ENCODE measurements around the gene EDARADD. TPM values are rescaled to one million over a fixed set of nuclear protein-coding genes. Genes with fewer than 3 reads are reported as not detected.

The EDARADD gene
- total RNA-seq (under 1 TPM; 0.73 to 0.97 TPM), polyA plus RNA-seq (ENCODE audit: insufficient read length in 6 of 6) (1 to 10 TPM; 3.4 to 7.5 (median 5.3) TPM)
- long read RNA-seq, donor 1, result 0 reads
- long read RNA-seq, donor 2, partial matches to known transcripts, result 0 of 4 reads
- long read RNA-seq, donor 2, other reads (novel, unspliced or antisense), result 0 of 4 reads
- long read RNA-seq, donor 3, partial matches to known transcripts, result 0 of 1 reads
- long read RNA-seq, donor 3, other reads (novel, unspliced or antisense), result 0 of 1 reads
- long read RNA-seq, donor 4, result 0 reads
- long read RNA-seq, donor 5, partial matches to known transcripts, result 0 of 4 reads
- long read RNA-seq, donor 5, other reads (novel, unspliced or antisense), result 0 of 4 reads
- long read RNA-seq, donor 6, partial matches to known transcripts, result 0 of 1 reads
- long read RNA-seq, donor 6, other reads (novel, unspliced or antisense), result 0 of 1 reads
- long read RNA-seq, donor 7, result 0 reads
- long read RNA-seq, donor 8, partial matches to known transcripts, result 0 of 1 reads
- long read RNA-seq, donor 8, other reads (novel, unspliced or antisense), result 0 of 1 reads
- long read RNA-seq, donor 9, result 0 reads
- long read RNA-seq, donor 10, result 0 reads
- long read RNA-seq, donor 11, result 0 reads
- long read RNA-seq, donor 12, partial matches to known transcripts, result 17 of 17 reads
- long read RNA-seq, donor 12, other reads (novel, unspliced or antisense), result 0 of 17 reads

DNA sequence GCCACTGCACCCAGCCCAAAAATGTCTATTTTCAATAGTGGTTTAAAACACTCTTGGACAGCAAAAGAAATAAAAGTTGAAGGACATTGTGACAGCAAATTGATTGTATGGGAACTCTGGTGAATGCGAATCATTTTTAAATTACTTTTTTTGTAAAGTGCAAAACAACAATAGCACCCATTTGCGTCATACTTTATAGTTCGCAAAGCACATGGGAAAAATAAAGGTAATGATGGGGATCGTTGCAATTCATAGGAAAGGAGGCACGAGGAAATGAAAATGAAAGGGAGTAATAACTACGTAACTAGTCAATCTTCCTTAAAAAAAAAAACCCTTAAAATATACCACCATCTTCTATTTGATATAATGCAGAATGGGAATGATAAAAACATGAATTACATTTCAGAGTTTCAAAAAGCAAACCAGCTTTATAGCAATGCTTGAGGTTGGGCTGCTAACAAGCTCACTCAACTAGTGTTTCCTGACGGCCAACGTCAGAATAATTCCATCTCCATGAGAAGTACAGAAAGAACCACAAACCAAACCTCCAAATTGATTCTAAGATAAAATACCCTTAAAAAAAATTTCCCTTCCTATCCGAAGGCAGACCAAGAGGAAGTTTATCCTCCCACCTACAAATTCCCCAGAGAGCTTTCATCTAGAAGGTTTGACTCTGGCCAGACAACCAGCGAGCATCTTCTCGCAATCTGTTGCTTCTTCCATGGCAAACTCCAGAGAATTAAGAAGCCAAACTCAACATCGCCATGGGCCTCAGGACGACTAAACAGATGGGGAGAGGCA, at the start of gene EDARADD:
Gene EDARADD (plus strand): TSS at position 606 of the 801 bp plus-strand sequence. CDS start 159 bp downstream, at position 765.
- H3K27ac ChIP-seq, result peak within 1 kb of the TSS in 1 of 2 donors; percentile 18
- intact Hi-C loops (cut with DNase I), result no loop called here
- peaks cover 23 to 69% of the 10 kb centered on the region in 2 donors for H3K27me3 ChIP-seq
- ATAC-seq (no peak), DNase-seq (no peak)
- H3K9me3 ChIP-seq, result no peaks in the 10 kb centered on the region
- no peaks in the 10 kb centered on the region for H3K36me3 ChIP-seq
- peak within 1 kb of the TSS; percentile 41 to 51 for H3K4me3 ChIP-seq
- H3K4me1 ChIP-seq, result peaks cover 0 to 24% of the 10 kb centered on the region in 2 donors
- TF ChIP-seq, protein P1, sequence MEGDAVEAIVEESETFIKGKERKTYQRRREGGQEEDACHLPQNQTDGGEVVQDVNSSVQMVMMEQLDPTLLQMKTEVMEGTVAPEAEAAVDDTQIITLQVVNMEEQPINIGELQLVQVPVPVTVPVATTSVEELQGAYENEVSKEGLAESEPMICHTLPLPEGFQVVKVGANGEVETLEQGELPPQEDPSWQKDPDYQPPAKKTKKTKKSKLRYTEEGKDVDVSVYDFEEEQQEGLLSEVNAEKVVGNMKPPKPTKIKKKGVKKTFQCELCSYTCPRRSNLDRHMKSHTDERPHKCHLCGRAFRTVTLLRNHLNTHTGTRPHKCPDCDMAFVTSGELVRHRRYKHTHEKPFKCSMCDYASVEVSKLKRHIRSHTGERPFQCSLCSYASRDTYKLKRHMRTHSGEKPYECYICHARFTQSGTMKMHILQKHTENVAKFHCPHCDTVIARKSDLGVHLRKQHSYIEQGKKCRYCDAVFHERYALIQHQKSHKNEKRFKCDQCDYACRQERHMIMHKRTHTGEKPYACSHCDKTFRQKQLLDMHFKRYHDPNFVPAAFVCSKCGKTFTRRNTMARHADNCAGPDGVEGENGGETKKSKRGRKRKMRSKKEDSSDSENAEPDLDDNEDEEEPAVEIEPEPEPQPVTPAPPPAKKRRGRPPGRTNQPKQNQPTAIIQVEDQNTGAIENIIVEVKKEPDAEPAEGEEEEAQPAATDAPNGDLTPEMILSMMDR (IDR thresholded peaks at IDR 0.05), result no peak

DNA sequence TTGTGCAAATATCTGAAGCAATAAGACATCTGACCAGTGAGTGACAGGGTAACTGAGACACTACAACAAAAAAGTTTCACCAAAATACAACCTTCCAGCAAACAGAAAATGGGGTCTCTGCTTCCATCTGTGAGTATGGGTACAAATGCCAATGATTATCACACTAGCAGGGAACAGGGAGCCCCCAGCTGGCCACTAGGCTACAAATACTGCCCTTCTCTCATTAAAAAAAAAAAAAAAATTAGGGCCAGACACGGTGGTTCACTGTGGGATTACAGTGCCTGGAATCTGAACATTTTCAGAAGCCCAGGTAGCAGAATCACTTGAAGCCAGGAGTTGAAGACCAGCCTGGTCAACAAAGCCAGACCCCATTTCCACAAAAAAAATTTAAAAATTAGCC, 48.4 kb upstream of the EDARADD start:
- Histone ChIP-seq H3K9me3 (no peaks in the 10 kb centered on the region), H3K27me3 (peaks cover 0 to 12% of the 10 kb centered on the region in 2 donors), H3K27ac (no peak overlapping the region), H3K4me1 (no peaks in the 10 kb centered on the region), H3K36me3 (no peaks in the 10 kb centered on the region), H3K4me3 (no peak overlapping the region)
- DNase-seq (no peak), ATAC-seq (no peak)
- intact Hi-C loops (cut with DNase I), result no loop called here
- TF ChIP-seq, protein P1 (IDR thresholded peaks at IDR 0.05), result no peak

DNA sequence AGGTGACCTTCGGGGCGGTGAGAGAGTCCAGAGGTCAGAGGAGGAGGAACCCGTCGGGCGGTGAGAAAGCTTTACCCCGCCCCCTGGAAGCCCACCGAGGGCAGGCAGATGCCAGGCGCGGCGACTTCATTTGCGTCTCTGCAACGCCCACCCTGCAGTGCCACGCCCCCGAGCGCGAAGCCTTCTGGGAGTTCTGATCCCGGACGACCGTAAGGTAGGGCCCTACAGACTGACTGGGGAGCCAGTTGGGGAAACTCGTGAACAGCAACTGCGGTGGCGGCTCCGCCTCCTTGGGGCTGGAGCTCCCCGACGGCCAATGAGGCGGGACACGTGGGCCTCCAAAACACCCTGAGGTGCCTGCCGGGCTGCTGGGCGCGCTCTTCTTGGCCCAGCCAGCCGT, 46.0 kb upstream of the EDARADD start:
- no peaks in the 10 kb centered on the region for H3K4me1 ChIP-seq
- H3K36me3 ChIP-seq, result no peaks in the 10 kb centered on the region
- intact Hi-C loops (cut with DNase I), result no loop called here
- TF ChIP-seq, protein P1 (IDR thresholded peaks at IDR 0.05), result no peak
- ATAC-seq (no peak), DNase-seq (peak in 1 of 4 donors; percentile 78)
- no peak overlapping the region for H3K27ac ChIP-seq
- no peaks in the 10 kb centered on the region for H3K9me3 ChIP-seq
- no peak overlapping the region for H3K4me3 ChIP-seq
- peaks cover 0 to 12% of the 10 kb centered on the region in 2 donors for H3K27me3 ChIP-seq

DNA sequence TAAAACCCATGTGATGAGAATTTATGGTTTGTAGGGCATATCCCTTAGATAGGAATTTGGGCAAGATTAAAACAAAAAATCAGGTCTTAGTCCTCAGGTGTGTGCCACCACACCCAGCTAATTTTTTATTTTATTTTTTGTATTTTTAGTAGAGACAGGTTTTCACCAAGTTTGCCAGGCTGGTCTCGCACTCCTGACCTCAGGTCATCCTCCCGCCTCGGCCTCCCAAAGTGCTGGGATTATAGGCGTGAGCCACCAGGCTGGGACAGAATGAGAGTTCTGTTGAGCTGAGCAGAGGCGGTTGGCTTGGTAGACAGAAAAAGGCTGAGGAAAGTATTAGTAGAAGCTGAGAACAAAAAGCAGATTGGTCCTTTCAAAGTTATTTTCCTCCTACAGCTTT, 43.8 kb upstream of the EDARADD start:
- Histone ChIP-seq H3K9me3 (no peaks in the 10 kb centered on the region), H3K4me3 (no peak overlapping the region), H3K27ac (no peak overlapping the region), H3K4me1 (no peaks in the 10 kb centered on the region), H3K27me3 (peaks cover 0 to 12% of the 10 kb centered on the region in 2 donors), H3K36me3 (no peaks in the 10 kb centered on the region)
- TF ChIP-seq, protein P1 (IDR thresholded peaks at IDR 0.05), result no peak
- ATAC-seq, result no peak
- intact Hi-C loops (cut with DNase I), result no loop called here
- no peak for DNase-seq

Measured in left lung (tissue), 14 donors.